HG03159 (cell line): ENCODE data around the gene VAMP4.
"Not testable (repeated sequence)": the region's sequence is repeated elsewhere in the genome, so short reads cannot be mapped to it uniquely, and the experiment has no call there.

Source experiments
- ATAC-seq: cut with Tn5 transposase; IDR thresholded peaks from one replicate; pipeline ENCODE4 v1.9.1; 2021; ENCODE audit warnings: mild to moderate bottlenecking, moderate library complexity; ENCODE audit not compliant: unreplicated experiment

Gene VAMP4

DNA sequence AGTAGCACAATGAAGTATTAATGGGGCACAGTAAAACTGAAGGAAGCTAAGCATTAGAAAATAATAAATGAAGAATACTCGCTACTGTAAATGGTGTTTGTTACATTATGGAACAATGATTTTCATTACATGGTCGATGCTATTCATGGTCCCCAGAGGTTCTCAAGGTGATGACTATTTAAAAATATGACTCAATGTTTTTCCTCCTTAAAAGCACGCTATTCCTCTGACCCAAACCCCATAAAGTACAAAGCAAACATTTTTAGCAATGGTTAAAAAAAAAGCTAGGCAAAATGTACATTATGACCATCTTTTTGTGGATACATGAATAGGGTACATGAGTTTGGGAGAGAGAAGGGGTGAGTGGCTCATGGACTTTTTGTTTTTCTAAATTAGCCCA is 34.3 kb downstream of the VAMP4 start:
- no peak for ATAC-seq

DNA sequence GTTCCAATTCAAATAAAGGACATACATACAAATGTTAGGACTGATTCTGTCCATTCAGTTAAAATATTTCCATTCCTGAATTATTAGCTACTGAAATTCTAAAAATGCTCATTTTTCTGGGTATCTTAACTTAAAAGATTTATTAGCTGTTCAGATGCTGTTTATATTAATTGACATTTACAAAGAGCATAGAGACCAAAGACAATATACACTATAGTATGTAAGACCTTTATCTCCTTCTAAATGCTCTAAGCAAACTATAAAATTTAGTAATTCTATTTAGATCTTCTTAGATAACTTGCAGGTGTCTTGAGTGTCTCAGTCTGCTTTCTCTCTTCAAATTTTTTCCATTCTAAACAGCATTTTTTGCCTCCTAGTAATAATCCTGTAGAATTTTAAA is 39.3 kb downstream of the VAMP4 start:
- no peak for ATAC-seq

DNA sequence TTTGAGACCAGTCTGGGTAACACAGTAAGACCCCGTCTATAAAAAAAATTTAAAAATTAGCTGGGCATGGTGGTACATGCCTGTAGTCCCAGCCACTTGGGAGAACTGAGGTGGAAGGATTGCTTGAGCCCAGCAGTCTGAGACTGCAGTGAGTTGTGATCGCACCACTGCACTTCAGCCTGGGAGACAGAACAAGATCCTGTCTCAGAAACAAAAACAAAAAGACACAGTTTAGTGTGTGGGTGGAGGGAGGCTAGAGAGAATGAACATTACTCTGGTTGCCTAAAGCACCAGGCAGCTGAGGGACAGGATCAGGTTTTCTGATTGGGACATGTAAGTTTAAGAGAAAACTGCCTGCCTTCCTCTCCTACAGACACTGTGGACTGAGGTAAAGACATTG is 42.3 kb downstream of the VAMP4 start:
- no peak for ATAC-seq

DNA sequence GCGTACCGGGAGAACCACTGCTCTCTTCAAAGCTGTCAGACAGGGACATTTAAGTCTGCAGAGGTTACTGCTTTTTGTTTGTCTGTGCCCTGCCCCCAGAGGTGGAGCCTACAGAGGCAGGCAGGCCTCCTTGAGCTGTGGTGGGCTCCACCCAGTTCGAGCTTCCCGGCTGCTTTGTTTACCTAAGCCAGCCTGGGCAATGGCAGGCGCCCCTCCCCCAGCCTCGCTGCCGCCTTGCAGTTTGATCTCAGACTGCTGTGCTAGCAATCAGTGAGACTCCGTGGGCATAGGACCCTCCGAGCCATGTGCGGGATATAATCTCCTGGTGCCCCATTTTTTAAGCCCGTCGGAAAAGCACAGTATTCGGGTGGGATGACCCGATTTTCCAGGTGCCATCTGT is 46.1 kb downstream of the VAMP4 start:
- not testable (repeated sequence) for ATAC-seq

DNA sequence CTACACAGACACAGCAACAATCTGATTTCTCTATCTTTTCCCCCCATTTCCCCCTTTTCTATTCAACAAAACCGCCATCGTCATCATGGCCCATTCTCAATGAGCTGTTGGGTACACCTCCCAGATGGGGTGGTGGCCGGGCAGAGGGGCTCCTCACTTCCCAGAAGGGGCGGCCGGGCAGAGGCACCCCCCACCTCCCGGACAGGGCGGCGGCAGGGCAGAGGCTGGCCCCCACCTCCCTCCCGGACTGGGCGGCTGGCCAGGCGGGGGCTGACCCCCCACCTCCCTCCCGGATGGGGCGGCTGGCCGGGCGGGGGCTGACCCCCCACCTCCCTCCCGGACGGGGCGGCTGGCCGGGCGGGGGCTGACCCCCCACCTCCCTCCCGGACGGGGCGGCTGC is 48.3 kb downstream of the VAMP4 start:
- ATAC-seq: not testable (repeated sequence)

DNA sequence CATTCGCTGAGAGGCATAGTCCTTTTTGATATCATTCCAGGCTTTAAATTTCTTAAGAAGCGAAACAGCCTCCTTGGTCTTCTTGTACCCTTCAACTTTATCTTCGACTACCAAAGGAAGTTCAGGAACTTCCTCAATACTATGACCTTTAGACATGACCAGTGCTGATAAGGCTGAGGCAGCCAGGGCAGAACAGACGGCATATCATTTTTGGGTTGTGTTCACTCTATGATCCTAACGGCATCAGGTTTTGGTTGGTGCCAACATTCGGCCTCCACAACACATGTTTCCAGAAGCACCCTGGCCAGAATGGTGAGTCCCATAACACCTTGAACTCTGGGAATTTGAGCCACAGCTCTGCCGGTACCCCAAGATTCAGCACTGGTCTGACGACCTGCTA is 58.0 kb downstream of the VAMP4 start:
- no peak for ATAC-seq

DNA sequence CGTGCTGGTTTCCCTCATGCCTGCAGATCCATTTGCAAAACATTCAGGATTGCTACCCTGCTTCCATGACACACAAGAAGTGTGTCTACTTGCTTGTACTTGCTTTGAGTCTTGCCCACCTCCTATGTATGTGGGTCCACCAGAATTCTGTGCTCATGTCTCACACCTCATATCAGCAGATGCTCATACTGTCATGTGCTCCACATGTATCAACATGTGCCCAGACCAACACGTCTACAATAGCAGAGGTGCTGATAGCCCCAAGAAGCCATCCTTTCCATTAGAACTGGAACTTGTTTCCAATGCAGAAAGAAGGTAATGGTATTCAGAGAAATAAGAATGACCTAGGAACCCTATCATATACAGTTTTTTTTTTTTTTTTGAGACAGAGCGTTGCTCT is 61.5 kb downstream of the VAMP4 start:
- ATAC-seq: no peak

DNA sequence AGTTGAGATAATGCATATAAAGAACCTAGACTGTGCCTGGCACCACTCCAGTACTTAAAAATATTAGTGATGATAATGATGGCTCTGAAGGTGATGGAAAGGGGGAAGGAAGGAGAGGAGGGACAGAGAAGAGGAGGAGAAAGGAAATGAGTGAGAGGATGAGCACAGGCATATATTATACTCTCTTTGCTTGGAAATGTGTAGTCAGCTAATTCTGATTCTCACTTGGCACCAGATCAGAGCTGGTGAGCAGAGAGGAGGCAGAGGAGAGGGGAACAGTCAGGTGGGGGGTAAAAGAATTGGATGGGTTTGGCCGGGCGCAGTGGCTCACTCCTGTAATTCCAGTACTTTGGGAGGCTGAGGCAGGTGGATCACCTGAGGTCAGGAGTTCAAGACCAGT is 65.0 kb downstream of the VAMP4 start:
- ATAC-seq: no peak

DNA sequence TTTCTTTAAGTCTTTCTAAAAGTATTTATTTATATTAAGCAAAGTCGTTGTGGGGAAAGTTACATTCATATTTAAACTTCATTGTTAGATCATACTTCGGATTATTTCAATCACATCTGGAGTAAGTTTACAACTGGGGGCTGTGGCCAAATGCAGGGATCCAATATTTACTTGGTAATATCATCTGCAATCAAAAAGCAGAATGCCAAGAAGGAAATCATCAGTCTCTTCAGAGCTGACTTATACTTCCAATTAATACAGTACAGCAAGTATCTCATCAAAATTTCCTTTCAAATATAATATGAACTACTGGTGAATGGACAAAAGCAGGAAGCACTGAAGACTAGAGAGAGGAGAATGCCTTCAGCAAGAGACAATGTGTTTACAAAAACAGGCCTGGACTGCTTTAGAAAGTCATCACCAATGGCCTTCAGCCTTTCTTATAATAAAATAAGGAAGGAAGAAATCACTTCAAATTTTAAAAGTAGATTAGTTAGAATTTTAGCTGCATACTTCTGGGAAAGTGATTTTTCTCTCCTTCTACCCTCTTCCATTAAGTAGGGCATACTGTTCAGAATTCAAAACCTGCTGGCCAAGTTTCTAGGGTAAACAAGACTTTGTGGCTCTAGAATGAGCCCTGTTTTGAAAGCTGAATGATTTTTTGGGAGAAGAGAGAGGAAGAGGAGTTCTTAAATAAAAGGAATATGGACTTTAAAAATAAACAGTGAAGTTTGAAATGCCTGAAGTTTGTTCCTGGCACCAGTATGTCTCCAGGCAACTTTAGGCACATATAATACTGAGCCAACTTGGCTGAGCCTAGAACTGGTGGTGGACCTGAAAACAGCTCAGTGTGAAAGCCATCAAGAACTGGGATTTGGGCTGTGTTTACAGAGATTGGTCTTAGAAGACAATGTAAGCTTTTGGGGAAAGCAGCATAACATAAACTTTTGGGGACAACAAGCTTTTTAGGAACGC is 67.1 kb downstream of the VAMP4 start:
- no peak for ATAC-seq

DNA sequence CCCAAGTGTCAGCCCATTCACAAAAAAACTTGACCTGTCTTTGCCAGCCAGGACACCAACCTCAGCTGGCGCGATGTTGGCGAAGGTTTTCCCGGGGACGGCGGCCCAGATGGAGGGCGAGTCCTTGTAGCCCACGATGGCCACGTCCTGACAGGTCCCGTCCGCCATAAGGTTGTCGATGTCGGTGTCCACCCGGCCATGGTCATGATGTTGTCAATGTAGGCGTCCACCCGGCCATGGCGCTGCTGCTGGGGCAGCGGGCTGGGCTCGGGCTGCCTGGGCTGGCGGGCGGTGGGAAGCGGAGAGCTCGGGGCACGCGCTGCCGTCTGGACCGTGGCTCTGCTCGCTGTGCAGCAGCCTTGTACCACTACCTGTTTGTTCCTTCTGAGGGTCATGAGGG is 71.1 kb downstream of the VAMP4 start:
- ATAC-seq: no peak

DNA sequence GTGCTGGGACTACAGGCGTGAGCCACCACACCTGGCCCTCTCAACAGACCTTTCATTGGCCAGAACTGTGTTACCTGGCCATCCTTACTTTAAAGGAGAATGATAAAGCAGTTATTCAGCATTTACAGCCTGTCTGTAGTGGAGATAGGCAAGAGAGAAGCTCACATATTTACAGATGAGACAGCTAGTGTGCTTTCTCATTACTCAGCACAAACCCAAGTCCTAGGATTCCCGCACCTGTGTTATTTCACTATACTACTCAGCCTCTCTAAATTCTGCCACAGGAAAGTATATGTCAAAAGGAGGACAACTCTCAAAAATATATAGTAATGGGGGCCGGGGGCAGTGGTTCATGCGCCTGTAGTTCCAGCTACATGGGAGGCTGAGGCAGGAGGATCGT is 73.5 kb downstream of the VAMP4 start:
- no peak for ATAC-seq

DNA sequence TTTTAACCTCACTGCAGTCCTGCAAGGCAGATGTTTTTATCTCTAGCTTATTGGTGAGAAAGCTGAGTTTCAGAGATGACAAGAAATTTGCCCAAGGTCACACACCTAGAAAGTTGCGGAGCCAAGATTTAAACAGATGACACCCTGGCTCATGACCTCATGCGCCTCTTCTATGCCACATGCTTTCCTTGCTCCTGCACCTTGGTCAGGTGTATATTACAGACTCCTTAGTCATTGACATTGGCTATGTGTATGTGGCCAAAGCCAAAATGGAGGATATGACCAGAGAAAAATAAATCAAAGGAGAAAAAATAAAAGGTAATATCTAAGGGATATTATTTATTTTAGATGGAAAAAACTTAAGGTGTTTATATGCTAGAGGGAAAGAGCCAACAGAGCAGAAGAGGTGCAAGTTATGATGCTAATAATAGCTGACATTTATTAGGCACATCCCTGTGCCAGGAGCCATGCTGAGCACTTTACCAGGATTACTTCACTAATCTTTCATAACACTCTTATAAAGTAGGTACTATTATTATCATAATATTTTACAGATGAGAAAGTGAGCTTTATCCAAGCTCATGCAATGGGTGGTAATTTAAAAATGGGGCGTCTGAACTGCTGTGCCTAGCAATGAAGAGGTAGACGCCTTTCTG is 75.6 kb downstream of the VAMP4 start:
- no peak for ATAC-seq

DNA sequence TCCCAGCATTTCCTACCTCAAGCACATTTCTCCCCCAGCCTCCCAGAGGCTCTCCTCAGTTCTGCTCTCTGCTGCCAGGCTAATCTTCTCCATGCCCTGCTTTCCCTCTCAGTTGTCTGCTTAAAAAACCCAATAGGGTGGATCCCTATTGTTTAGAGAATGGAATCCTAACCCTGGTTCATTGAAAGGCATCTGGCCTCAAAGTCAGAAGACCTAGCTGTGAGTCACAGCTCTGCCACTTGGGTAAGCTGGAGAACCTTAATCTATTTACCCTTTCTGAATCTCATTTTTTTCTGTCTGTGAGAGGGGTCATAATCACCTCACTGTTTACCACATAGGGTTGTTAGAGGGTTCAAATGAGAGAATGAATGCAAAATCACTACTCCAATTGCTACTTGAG is 76.9 kb downstream of the VAMP4 start:
- ATAC-seq: no peak

DNA sequence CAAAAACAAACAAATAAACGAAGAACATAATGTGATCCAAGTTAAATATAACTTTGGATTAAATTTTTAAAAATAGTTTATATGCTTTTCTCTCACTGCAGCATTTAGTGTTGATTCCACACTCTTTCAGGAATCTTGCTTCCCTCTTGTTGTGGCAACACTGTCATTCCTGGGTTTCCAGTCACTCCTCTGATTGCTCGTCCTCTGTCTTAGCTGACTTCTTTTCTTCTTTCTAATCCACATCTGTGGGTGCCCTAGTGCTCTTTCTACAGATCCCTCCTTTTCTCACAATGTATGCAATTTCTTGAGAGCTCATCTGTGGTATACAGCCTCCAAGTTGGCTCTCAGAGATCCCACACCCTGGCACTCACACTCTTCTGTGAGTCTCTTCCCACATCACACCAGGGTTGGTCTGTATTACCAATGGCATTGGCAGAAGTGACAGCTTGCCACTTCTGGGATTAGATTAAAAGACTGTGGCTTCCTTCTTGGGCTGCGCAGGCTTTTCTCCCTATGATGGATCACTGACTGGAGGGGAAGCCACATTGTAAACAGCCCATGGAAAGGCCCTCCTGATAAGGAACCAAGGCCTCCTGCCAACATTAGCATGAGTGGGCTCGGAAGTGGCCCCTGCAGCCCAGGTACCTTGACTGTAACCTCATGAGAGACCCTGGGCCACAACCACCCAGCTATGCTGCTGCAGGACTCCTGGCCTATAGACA is 77.8 kb downstream of the VAMP4 start:
- no peak for ATAC-seq

DNA sequence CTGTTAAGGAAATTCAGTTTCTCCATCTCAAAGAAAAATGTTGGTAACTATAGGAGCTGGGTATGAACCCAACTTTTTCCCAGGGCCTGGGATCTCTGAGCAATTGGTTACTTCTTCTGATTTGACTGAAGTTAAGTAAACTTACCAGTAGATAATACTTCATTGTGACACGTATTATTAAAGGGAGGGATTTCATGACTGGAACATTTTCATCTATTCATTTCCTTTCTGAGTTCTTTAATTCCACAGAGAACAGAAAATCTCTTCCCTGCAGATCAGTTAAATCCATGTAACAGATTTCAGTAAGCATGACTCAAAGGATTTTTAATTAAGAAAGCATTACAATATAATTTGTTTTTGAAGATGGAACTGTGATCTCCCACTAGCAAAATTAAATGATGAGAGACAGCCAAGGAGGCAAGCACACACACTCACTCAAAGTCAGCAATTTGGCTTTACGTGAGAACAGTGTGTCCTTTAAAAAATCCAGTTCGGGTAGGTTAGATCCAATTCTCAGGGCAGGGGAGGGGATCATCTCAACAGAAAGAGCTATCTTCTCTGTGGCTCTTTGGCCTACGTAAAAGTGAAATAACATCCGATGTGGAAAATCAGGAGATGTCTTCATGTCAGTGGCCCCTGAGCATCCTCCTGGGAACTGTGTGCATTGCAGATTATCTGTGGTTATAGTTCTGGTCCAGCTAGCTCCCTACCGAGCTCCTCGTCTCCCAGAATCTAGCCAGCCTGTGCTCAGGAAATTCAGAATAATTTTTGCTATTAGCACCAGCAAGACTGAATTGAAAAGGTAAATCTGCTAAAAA is 78.6 kb downstream of the VAMP4 start:
- ATAC-seq: no peak

DNA sequence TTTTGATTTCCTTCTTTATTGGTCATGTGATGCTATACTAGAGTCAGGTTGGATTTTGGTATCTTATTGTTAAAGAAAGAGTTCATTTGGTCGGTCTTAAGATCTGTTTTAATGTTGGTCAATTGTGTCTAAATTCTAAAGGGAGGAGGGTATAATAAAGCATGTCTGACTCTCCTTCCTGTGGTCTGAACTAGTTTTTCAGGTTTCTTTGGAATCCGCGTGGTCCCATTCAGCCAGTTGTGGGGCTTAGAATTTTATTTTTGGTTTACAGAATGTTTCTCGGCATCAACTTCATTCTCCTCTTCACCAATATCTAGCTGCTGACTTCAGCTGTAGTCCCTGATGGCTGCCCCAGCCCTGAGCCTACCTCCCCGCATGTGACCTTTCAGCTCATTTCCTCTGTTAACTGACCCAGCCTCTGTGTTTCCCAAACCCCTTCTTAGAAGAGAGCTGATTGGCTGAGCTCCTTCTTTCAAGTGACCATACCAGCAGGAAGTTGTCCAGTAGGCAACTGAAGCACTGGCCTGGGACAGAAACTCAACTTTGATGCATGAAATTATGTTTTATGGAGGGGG is 80.7 kb downstream of the VAMP4 start:
- ATAC-seq: no peak

DNA sequence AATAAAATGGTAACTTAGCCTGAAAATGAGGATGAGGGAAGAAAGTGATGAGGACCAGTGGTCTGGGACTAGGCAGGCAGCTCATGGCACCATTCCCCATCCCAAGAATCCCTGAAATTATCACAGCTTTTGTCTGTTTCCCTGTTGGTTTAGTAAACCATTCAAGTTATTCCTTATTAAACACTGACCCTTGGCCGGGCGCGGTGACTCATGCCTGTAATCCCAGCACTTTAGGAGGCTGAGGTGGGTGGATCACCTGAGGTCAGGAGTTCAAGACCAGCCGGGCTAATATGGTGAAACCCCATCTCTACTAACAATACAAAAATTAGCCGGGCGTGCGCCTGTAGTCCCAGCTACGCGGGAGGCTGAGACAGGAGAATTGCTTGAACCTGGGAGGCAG is 85.7 kb downstream of the VAMP4 start:
- ATAC-seq: not testable (repeated sequence)

DNA sequence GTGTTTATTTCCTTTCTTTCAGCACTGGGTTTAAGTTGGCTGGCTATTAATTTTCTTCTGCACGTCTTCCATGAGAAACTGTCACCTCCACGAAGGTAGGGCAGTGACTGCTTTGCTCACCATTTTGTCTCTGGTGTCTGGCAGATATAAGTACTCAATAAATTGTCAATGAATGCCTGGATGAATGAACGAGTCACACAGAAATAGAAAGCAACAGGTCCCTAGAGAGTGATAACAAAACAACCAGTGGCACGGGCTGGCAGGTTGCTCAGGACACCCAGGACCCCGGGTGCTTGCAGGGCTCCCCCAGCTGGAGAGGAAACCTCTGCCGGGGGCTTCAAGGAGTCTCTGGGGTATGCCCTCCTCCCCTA is 86.1 kb downstream of the VAMP4 start:
- no peak for ATAC-seq

DNA sequence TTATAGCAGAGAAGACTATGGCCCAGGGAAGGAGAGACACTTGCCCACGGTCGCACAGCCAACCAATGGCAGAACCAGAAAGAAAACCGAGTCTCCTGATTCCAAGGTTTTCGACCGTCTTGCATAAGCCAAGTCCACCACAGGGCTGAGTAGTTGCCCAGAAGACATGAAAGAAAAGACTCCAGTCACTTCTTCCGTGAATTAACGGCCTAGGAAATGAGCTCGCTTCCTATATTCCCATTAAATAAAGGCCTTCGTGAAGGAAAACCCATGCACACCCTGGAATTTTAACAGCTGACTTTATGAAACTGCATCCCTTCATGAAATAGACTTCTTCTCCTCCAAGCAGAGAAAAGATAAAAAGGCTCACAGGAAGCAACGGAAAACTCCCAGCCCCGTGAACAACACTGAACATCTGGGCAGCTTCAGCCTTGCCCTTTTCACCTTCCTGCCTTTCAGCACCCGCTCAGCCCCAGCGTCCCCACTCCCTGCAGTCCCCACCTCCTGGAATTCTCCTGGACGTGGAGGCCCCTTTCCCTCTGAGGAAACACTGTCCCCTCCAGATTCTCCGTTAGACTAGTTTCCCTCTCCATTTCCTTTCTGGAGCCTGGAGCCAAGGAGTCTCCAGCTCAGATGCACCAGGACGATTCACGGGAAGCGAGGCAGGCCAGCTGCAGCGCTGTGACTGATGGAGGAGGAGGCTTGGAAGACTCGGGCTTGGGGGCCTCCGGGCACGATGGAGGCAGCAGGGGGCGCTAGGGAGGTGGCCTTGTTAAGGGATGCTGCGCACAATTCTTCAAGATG is 86.7 kb downstream of the VAMP4 start:
- peak; percentile 72 for ATAC-seq
